Measurements from ENCODE around the gene ZNF24.

DNA sequence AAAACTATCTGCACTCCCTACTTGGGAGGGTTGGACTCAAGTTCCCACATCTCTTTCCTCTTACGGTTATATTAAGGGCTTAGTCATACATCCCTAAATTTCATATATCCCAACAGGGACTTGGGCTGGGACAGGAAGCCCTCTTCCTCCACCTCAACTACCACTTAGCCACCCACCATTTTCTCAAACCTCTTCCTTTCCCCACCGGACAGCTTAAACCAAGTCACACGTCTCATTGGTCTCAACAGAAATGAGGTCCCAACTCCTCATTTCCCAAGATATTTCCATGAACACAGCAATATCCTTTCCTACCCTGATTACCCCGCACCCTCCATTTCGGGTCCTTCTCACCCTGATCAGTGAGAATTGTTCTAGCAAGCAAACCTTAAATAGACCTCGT is 54.9 kb downstream of the ZNF24 start:
- TF ChIP-seq, protein P1, sequence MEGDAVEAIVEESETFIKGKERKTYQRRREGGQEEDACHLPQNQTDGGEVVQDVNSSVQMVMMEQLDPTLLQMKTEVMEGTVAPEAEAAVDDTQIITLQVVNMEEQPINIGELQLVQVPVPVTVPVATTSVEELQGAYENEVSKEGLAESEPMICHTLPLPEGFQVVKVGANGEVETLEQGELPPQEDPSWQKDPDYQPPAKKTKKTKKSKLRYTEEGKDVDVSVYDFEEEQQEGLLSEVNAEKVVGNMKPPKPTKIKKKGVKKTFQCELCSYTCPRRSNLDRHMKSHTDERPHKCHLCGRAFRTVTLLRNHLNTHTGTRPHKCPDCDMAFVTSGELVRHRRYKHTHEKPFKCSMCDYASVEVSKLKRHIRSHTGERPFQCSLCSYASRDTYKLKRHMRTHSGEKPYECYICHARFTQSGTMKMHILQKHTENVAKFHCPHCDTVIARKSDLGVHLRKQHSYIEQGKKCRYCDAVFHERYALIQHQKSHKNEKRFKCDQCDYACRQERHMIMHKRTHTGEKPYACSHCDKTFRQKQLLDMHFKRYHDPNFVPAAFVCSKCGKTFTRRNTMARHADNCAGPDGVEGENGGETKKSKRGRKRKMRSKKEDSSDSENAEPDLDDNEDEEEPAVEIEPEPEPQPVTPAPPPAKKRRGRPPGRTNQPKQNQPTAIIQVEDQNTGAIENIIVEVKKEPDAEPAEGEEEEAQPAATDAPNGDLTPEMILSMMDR (conservative IDR thresholded peaks at IDR 0.05; ENCODE audit: low read depth in 2 of 2): no peak
- no peak for TF ChIP-seq EZH2 (IDR thresholded peaks at IDR 0.05; ENCODE audit: low read depth, unreplicated experiment)
